Endothelial cell of umbilical vein (primary cell): ENCODE measurements around the gene TUBGCP3. TPM values are rescaled to one million over a fixed set of nuclear protein-coding genes. Genes with fewer than 3 reads are reported as not detected.

Source experiments
- BruUV-seq: library from RNA; stranded (reverse); fragments of 400-500 nt; replicated peaks from 2 replicates; lab custom pipeline; 2021; lab: Mats Ljungman, UMichigan
- CTCF ChIA-PET: fragments of 300-600, 350-600 bp; sonication (Branson Sonifier 250); formaldehyde crosslinking; loops from one replicate; lab custom pipeline; 2021; ENCODE audit warnings: antibody characterized with exemption, inconsistent platforms; lab: Charles Lee
- POLR2A ChIA-PET: fragments of 300-600, 350-600 bp; sonication (Branson Sonifier 250); formaldehyde crosslinking; loops from one replicate; lab custom pipeline; 2021; ENCODE audit warnings: antibody characterized with exemption, inconsistent platforms; lab: Charles Lee
- DNase-seq: peaks from one replicate; pipeline ENCODE4 v3.0.0-alpha.2; 2011; ENCODE audit warnings: low read depth, low spot score
- FAIRE-seq: peaks from 2 replicates; lab custom pipeline; 2011; peaks lifted over from hg19 to GRCh38; lab: Jason Lieb, UNC
- H2AFZ ChIP-seq: 2 replicates; pipeline ENCODE4 v1.6.0; 2012; ENCODE audit warnings: low read depth, low read length, control low read depth, inconsistent platforms
- H3K27ac ChIP-seq: 2 replicates; pipeline ENCODE4 v1.5.1; 2011; ENCODE audit warnings: low read depth, mild to moderate bottlenecking, control low read depth, low read length, moderate library complexity; ENCODE audit not compliant: insufficient read depth
- H3K27me3 ChIP-seq, 2 experiments: 2 replicates each; pipeline versions ENCODE4 v1.6.0 to v1.6.1; 2011; ENCODE audit warnings: low read length in 2 of 2, mixed read lengths in 1 of 2; ENCODE audit not compliant: control insufficient read depth in 2 of 2, insufficient read depth in 2 of 2
- H3K36me3 ChIP-seq, 2 experiments: 2 replicates in 1 of 2; 3 replicates in 1 of 2; pipeline ENCODE4 v1.5.1; 2011; ENCODE audit warnings: low read length in 2 of 2, mild to moderate bottlenecking in 1 of 2, moderate library complexity in 1 of 2; ENCODE audit not compliant: control insufficient read depth in 2 of 2, insufficient read depth in 2 of 2; ENCODE audit errors: extremely low read depth in 1 of 2
- H3K4me1 ChIP-seq: 3 replicates; pipeline ENCODE4 v1.5.1; 2011; ENCODE audit warnings: mild to moderate bottlenecking, low read length; ENCODE audit not compliant: control insufficient read depth, insufficient read depth; ENCODE audit errors: extremely low read depth
- H3K4me2 ChIP-seq: 2 replicates; pipeline ENCODE4 v1.6.1; 2011; ENCODE audit warnings: low read length, control low read depth, mixed read lengths; ENCODE audit not compliant: insufficient read depth
- H3K4me3 ChIP-seq, 3 experiments: fragments of 200-600 bp in 1 of 3; sonication (generic), shearing (Covaris generic) in 1 of 3; replicated peaks in 1 of 3; 2 replicates each; pipeline ENCODE4 v1.5.1; 2011 to 2016; ENCODE audit warnings: control low read depth in 3 of 3, low read length in 3 of 3, mild to moderate bottlenecking in 2 of 3, inconsistent platforms in 1 of 3, low read depth in 1 of 3, moderate library complexity in 1 of 3; ENCODE audit not compliant: insufficient read depth in 1 of 3
- H3K79me2 ChIP-seq: 2 replicates; pipeline ENCODE4 v1.6.0; 2012; ENCODE audit warnings: low read length, inconsistent platforms; ENCODE audit not compliant: control insufficient read depth, insufficient read depth
- H3K9ac ChIP-seq: replicated peaks from 2 replicates; pipeline ENCODE3; 2011; ENCODE audit warnings: low read length, control low read depth; ENCODE audit not compliant: insufficient read depth; ENCODE audit errors: extremely low read depth
- H3K9me1 ChIP-seq: replicated peaks from 3 replicates; pipeline ENCODE4 v1.6.0; 2011; ENCODE audit warnings: mild to moderate bottlenecking, low read length; ENCODE audit not compliant: control insufficient read depth, insufficient read depth; ENCODE audit errors: extremely low read depth
- H3K9me3 ChIP-seq: replicated peaks from 2 replicates; pipeline ENCODE4 v1.5.1; 2012; ENCODE audit warnings: low read length, inconsistent platforms; ENCODE audit not compliant: control insufficient read depth, insufficient read depth
- H4K20me1 ChIP-seq: replicated peaks from 2 replicates; pipeline ENCODE3; 2011; ENCODE audit warnings: mild to moderate bottlenecking, low read length; ENCODE audit not compliant: control insufficient read depth, insufficient read depth; ENCODE audit errors: extremely low read depth
- CTCF ChIP-seq, 2 donors: IDR thresholded peaks; 1 replicate in 1 of 2; 2 replicates in 1 of 2; pipeline ENCODE4 v1.5.1; 2011; ENCODE audit warnings: low read length in 2 of 2, mild to moderate bottlenecking in 2 of 2, moderate library complexity in 2 of 2, control low read depth in 1 of 2, inconsistent platforms in 1 of 2, low read depth in 1 of 2; ENCODE audit not compliant: insufficient read depth in 1 of 2; ENCODE audit errors: extremely low read depth in 1 of 2
- EZH2 ChIP-seq: IDR thresholded peaks from 2 replicates; pipeline ENCODE4 v1.6.1; 2012; ENCODE audit warnings: borderline replicate concordance, low read depth, mild to moderate bottlenecking, moderate library complexity, low read length, inconsistent platforms; ENCODE audit not compliant: severe bottlenecking
- FOS ChIP-seq: IDR thresholded peaks from 2 replicates; pipeline ENCODE4 v1.6.1; 2011; ENCODE audit warnings: mild to moderate bottlenecking, low read length, moderate library complexity, borderline replicate concordance; ENCODE audit not compliant: insufficient read depth
- GATA2 ChIP-seq: IDR thresholded peaks from 2 replicates; pipeline ENCODE4 v1.7.0; 2011; ENCODE audit warnings: low read depth, mild to moderate bottlenecking, moderate library complexity, mixed read lengths, low read length; ENCODE audit not compliant: insufficient read length, insufficient read depth
- JUN ChIP-seq: IDR thresholded peaks from 2 replicates; pipeline ENCODE4 v1.6.1; 2011; ENCODE audit warnings: borderline replicate concordance, low read depth; ENCODE audit not compliant: insufficient read length, insufficient read depth
- MAX ChIP-seq: IDR thresholded peaks from 2 replicates; pipeline ENCODE4 v1.6.1; 2011; ENCODE audit not compliant: insufficient read depth, insufficient read length
- MYC ChIP-seq: IDR thresholded peaks from one replicate; pipeline ENCODE4 v1.6.1; 2011; ENCODE audit warnings: mild to moderate bottlenecking, low read depth, low read length
- POLR2A ChIP-seq: IDR thresholded peaks from 2 replicates; pipeline ENCODE4 v1.6.1; 2012; ENCODE audit warnings: low read depth, mild to moderate bottlenecking, control low read depth, low read length
- POLR2AphosphoS5 ChIP-seq: IDR thresholded peaks from 2 replicates; pipeline ENCODE4 v1.6.1; 2012; ENCODE audit warnings: low read depth, mild to moderate bottlenecking, control low read depth, low read length, moderate library complexity; ENCODE audit not compliant: insufficient read depth
- dilution Hi-C: fragments of 300-500 bp; cut with MboI; formaldehyde crosslinking; loops from one replicate; pipeline ENCODE4 v1.15.0; 2019; ENCODE audit warnings: low sequenced_read_pairs; ENCODE audit not compliant: extremely low pct_ligation_motif_present
- intact Hi-C: fragments of 100-400 bp; cut with micrococcal nuclease; formaldehyde crosslinking; loops from one replicate; pipeline ENCODE4 v1.10.0; 2022
- polyA plus RNA-seq, 4 experiments: library from polyadenylated mRNA; depleted of rRNA in 3 of 4; stranded (reverse) in 3 of 4; unstranded in 1 of 4; fragments of >200 nt; gene quantifications; 2 replicates each; pipeline versions ENCODE4 v1.2.1 to v1.2.3, GENCODE V29; 2011 to 2012; ENCODE audit warnings: missing spikeins in 1 of 4
- total RNA-seq: library from RNA; stranded (reverse); gene quantifications from 2 replicates; pipeline ENCODE4 v1.2.3, GENCODE V29; 2021

Gene TUBGCP3
- total and polyA plus RNA-seq, 2 donors (not counting 3 experiments of a cell fraction or from before 2014, with no cell fraction given): 36.4 to 47.7 TPM

GRCh38 chr13:112627161-112627560, 39.2 kb upstream of the TUBGCP3 start:
- H3K4me2 ChIP-seq: no peak overlapping the region
- no peaks in the 10 kb centered on the region for H3K9me1 ChIP-seq
- H3K9me3 ChIP-seq: no peaks in the 10 kb centered on the region
- no peaks in the 10 kb centered on the region for H3K79me2 ChIP-seq
- DNase-seq (no peak), FAIRE-seq (no peak)
- H3K4me3 ChIP-seq: no peak overlapping the region
- H3K27me3 ChIP-seq: peaks cover 0 to 2% of the 10 kb centered on the region in 2 experiments
- ChIA-PET POLR2A (no interaction called here), CTCF (interaction anchor here (0.7 kb wide), 1 partner anchor 207 kb away, joined by 3 read pairs; no protein-coding TSS in a partner anchor)
- H3K9ac ChIP-seq: no peak overlapping the region
- BruUV-seq: no TSS peak
- intact Hi-C loops (no loop called here), dilution Hi-C loops (no loop called here)
- no peaks in the 10 kb centered on the region for H3K4me1 ChIP-seq
- H3K27ac ChIP-seq: no peak overlapping the region
- H4K20me1 ChIP-seq: no peaks in the 10 kb centered on the region
- TF ChIP-seq FOS (no peak), JUN (no peak), GATA2 (no peak), EZH2 (no peak), CTCF (IDR thresholded peaks at IDR 0.05; ENCODE audit: extremely low read depth in 1 of 2, insufficient read depth in 1 of 2, low read depth in 1 of 2, low read length in 2 of 2) (no peak), POLR2A (no peak), MYC (no peak), MAX (no peak), POLR2AphosphoS5 (no peak)
- no peaks in the 10 kb centered on the region for H3K36me3 ChIP-seq
- H2AFZ ChIP-seq: no peak overlapping the region
